ENCODE results near the gene HMGN4. TPM values are rescaled to one million over a fixed set of nuclear protein-coding genes. Genes with fewer than 3 reads are reported as not detected.

The HMGN4 gene
- total and polyA plus RNA-seq, 2 donors (not counting 3 experiments of a cell fraction or from before 2014, with no cell fraction given) = 13.1 to 36.9 TPM

GRCh38 chr6:26576929-26577719 is 39.0 kb downstream of the HMGN4 start:
- POLR2A ChIA-PET = no interaction called here
- H3K27me3 ChIP-seq (ENCODE audit: control insufficient read depth in 2 of 2, insufficient read depth in 2 of 2, low read length in 2 of 2) = peaks cover 12 to 16% of the 10 kb centered on the region in 2 experiments
- no peaks in the 10 kb centered on the region for H3K79me2 ChIP-seq (ENCODE audit: control insufficient read depth, insufficient read depth, low read length)
- FAIRE-seq = peak; percentile 73
- H2AFZ ChIP-seq (ENCODE audit: low read depth, low read length) = peak overlapping the region; percentile 90
- peak overlapping the region; percentile 23 to 57 (median 32) for H3K4me3 ChIP-seq (replicated peaks in 1 of 3; ENCODE audit: insufficient read depth in 1 of 3, low read depth in 1 of 3, low read length in 3 of 3)
- H3K4me1 ChIP-seq (ENCODE audit: control insufficient read depth, extremely low read depth, insufficient read depth, low read length) = peaks cover 8% of the 10 kb centered on the region
- H4K20me1 ChIP-seq (replicated peaks; ENCODE audit: control insufficient read depth, extremely low read depth, insufficient read depth, low read length) = no peaks in the 10 kb centered on the region
- BruUV-seq (replicated peaks) = no TSS peak
- dilution Hi-C loops (cut with MboI; ENCODE audit: extremely low pct_ligation_motif_present, low sequenced_read_pairs) = no loop called here
- H3K9me1 ChIP-seq (replicated peaks; ENCODE audit: control insufficient read depth, extremely low read depth, insufficient read depth, low read length) = no peaks in the 10 kb centered on the region
- intact Hi-C loops (cut with micrococcal nuclease) = loop anchor here (10.0 kb wide), 1 partner anchor 898 kb away; the partner anchor contains the start of gene ZNF184
- no peaks in the 10 kb centered on the region for H3K36me3 ChIP-seq (ENCODE audit: control insufficient read depth in 2 of 2, extremely low read depth in 1 of 2, insufficient read depth in 2 of 2, low read length in 2 of 2)
- peak overlapping the region; percentile 79 for H3K4me2 ChIP-seq (ENCODE audit: insufficient read depth, low read length)
- no peak overlapping the region for H3K9ac ChIP-seq (replicated peaks; ENCODE audit: extremely low read depth, insufficient read depth, low read length)
- TF ChIP-seq POLR2AphosphoS5 (IDR thresholded peaks at IDR 0.05; ENCODE audit: insufficient read depth, low read depth, low read length) (no peak), CTCF (IDR thresholded peaks at IDR 0.05; ENCODE audit: extremely low read depth in 1 of 2, insufficient read depth in 1 of 2, low read depth in 1 of 2, low read length in 2 of 2) (no peak), MAX (IDR thresholded peaks at IDR 0.05; ENCODE audit: insufficient read depth, insufficient read length) (no peak), MYC (IDR thresholded peaks at IDR 0.05; ENCODE audit: low read depth, low read length) (no peak), FOS (IDR thresholded peaks at IDR 0.05; ENCODE audit: borderline replicate concordance, insufficient read depth, low read length) (no peak), GATA2 (IDR thresholded peaks at IDR 0.05; ENCODE audit: insufficient read depth, insufficient read length, low read depth, low read length) (no peak)
- H3K9me3 ChIP-seq (replicated peaks; ENCODE audit: control insufficient read depth, insufficient read depth, low read length) = no peaks in the 10 kb centered on the region
- no peak overlapping the region for H3K27ac ChIP-seq (ENCODE audit: insufficient read depth, low read depth, low read length)
- CTCF ChIA-PET = interaction anchor here (0.7 to 14.8 kb wide), 7 partner anchors 12 to 502 kb away, joined by 3 to 359 read pairs (median 4); partner anchors contain the start of gene ABT1
- peak; percentile 54 for DNase-seq (ENCODE audit: low read depth, low spot score)
